B cell (primary cell): ENCODE measurements around the gene XYLB.

ENCODE experiments used
- CTCF ChIP-seq: fragments of 200-600 bp; IDR thresholded peaks from one replicate; pipeline ENCODE4 v1.8.0; 2022; ENCODE audit warnings: antibody characterized with exemption, mild to moderate bottlenecking
- EZH2 ChIP-seq: IDR thresholded peaks from 2 replicates; pipeline ENCODE4 v1.6.1; 2012; ENCODE audit warnings: borderline replicate concordance, low read depth, mild to moderate bottlenecking, moderate library complexity, low read length; ENCODE audit not compliant: insufficient read depth, poor library complexity, severe bottlenecking

- TF ChIP-seq CTCF (no peak), EZH2 (no peak)
Observed at GRCh38 chr3:38314764-38315487, 31.7 kb upstream of the XYLB start.
